ENCODE data around the gene RIC8A.

RIC8A gene

GRCh38 chr11:199782-200181 is 7.7 kb upstream of the RIC8A start:
- peaks cover 5% of the 10 kb centered on the region; the same call in 1 of the 2 replicates for H3K36me3 ChIP-seq (replicated peaks)
- H3K9me3 ChIP-seq, result no peaks in the 10 kb centered on the region
- DNase-seq (ENCODE audit: low spot score in 2 of 2), result peak in 1 of 2 experiments; percentile 8
- no peaks in the 10 kb centered on the region for H3K27me3 ChIP-seq (ENCODE audit: low read depth)
- H3K4me1 ChIP-seq, result no peaks in the 10 kb centered on the region
- in situ Hi-C loops (cut with MboI; ENCODE audit: low sequenced_read_pairs), result no loop called here
- no peak overlapping the region for H3K4me3 ChIP-seq

- Histone ChIP-seq H3K27me3 (ENCODE audit: low read depth) (no peaks in the 10 kb centered on the region), H3K36me3 (replicated peaks) (peaks cover 9% of the 10 kb centered on the region), H3K4me1 (no peaks in the 10 kb centered on the region), H3K4me3 (no peak overlapping the region), H3K9me3 (no peaks in the 10 kb centered on the region)
- in situ Hi-C loops (cut with MboI; ENCODE audit: low sequenced_read_pairs), result no loop called here
- peak in 1 of 2 experiments; percentile 6 for DNase-seq (ENCODE audit: low spot score in 2 of 2)
Observed at GRCh38 chr11:200224-201003, 7.1 kb upstream of the RIC8A start.

GRCh38 chr11:201966-202365 is 5.5 kb upstream of the RIC8A start:
- H3K4me1 ChIP-seq, result no peaks in the 10 kb centered on the region; the same call in 1 of the 2 replicates
- no peaks in the 10 kb centered on the region for H3K27me3 ChIP-seq (ENCODE audit: low read depth)
- peak in 1 of 2 experiments; percentile 2 for DNase-seq (ENCODE audit: low spot score in 2 of 2)
- peaks cover 15% of the 10 kb centered on the region for H3K36me3 ChIP-seq (replicated peaks)
- no peak overlapping the region for H3K4me3 ChIP-seq
- no peaks in the 10 kb centered on the region for H3K9me3 ChIP-seq
- in situ Hi-C loops (cut with MboI; ENCODE audit: low sequenced_read_pairs), result no loop called here

- in situ Hi-C loops (cut with MboI; ENCODE audit: low sequenced_read_pairs), result no loop called here
- Histone ChIP-seq H3K9me3 (no peaks in the 10 kb centered on the region), H3K4me1 (no peaks in the 10 kb centered on the region; the same call in 1 of the 2 replicates), H3K4me3 (no peak overlapping the region), H3K27me3 (ENCODE audit: low read depth) (no peaks in the 10 kb centered on the region), H3K36me3 (replicated peaks) (peaks cover 15% of the 10 kb centered on the region)
- no peak for DNase-seq (ENCODE audit: low spot score in 2 of 2)
Observed at GRCh38 chr11:202490-202889, 5.0 kb upstream of the RIC8A start.

GRCh38 chr11:203056-203944 is 4.2 kb upstream of the RIC8A start:
- Histone ChIP-seq H3K36me3 (replicated peaks) (peaks cover 15% of the 10 kb centered on the region), H3K9me3 (no peaks in the 10 kb centered on the region), H3K4me3 (no peak overlapping the region), H3K27me3 (ENCODE audit: low read depth) (no peaks in the 10 kb centered on the region), H3K4me1 (no peaks in the 10 kb centered on the region; the same call in 1 of the 2 replicates)
- in situ Hi-C loops (cut with MboI; ENCODE audit: low sequenced_read_pairs), result no loop called here
- peak in 1 of 2 experiments; percentile 5 for DNase-seq (ENCODE audit: low spot score in 2 of 2)

GRCh38 chr11:203945-204586 is 3.4 kb upstream of the RIC8A start:
- peaks cover 15% of the 10 kb centered on the region for H3K36me3 ChIP-seq (replicated peaks)
- in situ Hi-C loops (cut with MboI; ENCODE audit: low sequenced_read_pairs), result no loop called here

GRCh38 chr11:204587-205109 is 2.9 kb upstream of the RIC8A start:
- H3K4me1 ChIP-seq, result peaks cover 2% of the 10 kb centered on the region
- in situ Hi-C loops (cut with MboI; ENCODE audit: low sequenced_read_pairs), result no loop called here
- H3K4me3 ChIP-seq, result no peak overlapping the region
- H3K9me3 ChIP-seq, result no peaks in the 10 kb centered on the region
- peaks cover 17% of the 10 kb centered on the region for H3K36me3 ChIP-seq (replicated peaks)
- no peaks in the 10 kb centered on the region for H3K27me3 ChIP-seq (ENCODE audit: low read depth)
- peak in 1 of 2 experiments; percentile 4 for DNase-seq (ENCODE audit: low spot score in 2 of 2)

More at GRCh38 chr11:203945-204586, 3.4 kb upstream of the RIC8A start:
- Histone ChIP-seq H3K4me3 (no peak overlapping the region), H3K9me3 (no peaks in the 10 kb centered on the region), H3K27me3 (ENCODE audit: low read depth) (no peaks in the 10 kb centered on the region), H3K4me1 (no peaks in the 10 kb centered on the region; the same call in 1 of the 2 replicates)
- DNase-seq (ENCODE audit: low spot score in 2 of 2), result peak in 1 of 2 experiments; percentile 4

GRCh38 chr11:205221-206001 is 2.1 kb upstream of the RIC8A start:
- Histone ChIP-seq H3K4me1 (peaks cover 6% of the 10 kb centered on the region), H3K4me3 (0 out of 2 replicates have a peak overlapping the region, but pooled peaks have one; percentile 91), H3K9me3 (no peaks in the 10 kb centered on the region), H3K36me3 (replicated peaks) (peaks cover 25% of the 10 kb centered on the region), H3K27me3 (ENCODE audit: low read depth) (no peaks in the 10 kb centered on the region)
- in situ Hi-C loops (cut with MboI; ENCODE audit: low sequenced_read_pairs), result no loop called here
- DNase-seq (ENCODE audit: low spot score in 2 of 2), result no peak

- Histone ChIP-seq H3K27me3 (ENCODE audit: low read depth) (no peaks in the 10 kb centered on the region), H3K4me1 (peaks cover 6% of the 10 kb centered on the region), H3K4me3 (peak overlapping the region; percentile 91), H3K9me3 (no peaks in the 10 kb centered on the region), H3K36me3 (replicated peaks) (peaks cover 31% of the 10 kb centered on the region)
- in situ Hi-C loops (cut with MboI; ENCODE audit: low sequenced_read_pairs), result no loop called here
- DNase-seq (ENCODE audit: low spot score in 2 of 2), result peak in 1 of 2 experiments; percentile 5
Observed at GRCh38 chr11:206002-206384, 1.5 kb upstream of the RIC8A start.

GRCh38 chr11:206526-207207 is 841 bp upstream of the RIC8A start:
- Histone ChIP-seq H3K9me3 (no peaks in the 10 kb centered on the region), H3K4me1 (peaks cover 6% of the 10 kb centered on the region), H3K27me3 (ENCODE audit: low read depth) (no peaks in the 10 kb centered on the region), H3K36me3 (replicated peaks) (peaks cover 38% of the 10 kb centered on the region), H3K4me3 (peak overlapping the region; percentile 91)
- in situ Hi-C loops (cut with MboI; ENCODE audit: low sequenced_read_pairs), result no loop called here
- peak in 1 of 2 experiments; percentile 15 for DNase-seq (ENCODE audit: low spot score in 2 of 2)

- DNase-seq (ENCODE audit: low spot score in 2 of 2), result peak in 1 of 2 experiments; percentile 9
- H3K36me3 ChIP-seq (replicated peaks), result peaks cover 49% of the 10 kb centered on the region
- H3K27me3 ChIP-seq (ENCODE audit: low read depth), result no peaks in the 10 kb centered on the region
- H3K9me3 ChIP-seq, result no peaks in the 10 kb centered on the region
- in situ Hi-C loops (cut with MboI; ENCODE audit: low sequenced_read_pairs), result no loop called here
- peaks cover 6% of the 10 kb centered on the region for H3K4me1 ChIP-seq
- peak overlapping the region; percentile 91 for H3K4me3 ChIP-seq
Observed at GRCh38 chr11:207863-208180, 314 bp downstream of the RIC8A start.

GRCh38 chr11:208181-208916 is 841 bp downstream of the RIC8A start:
- in situ Hi-C loops (cut with MboI; ENCODE audit: low sequenced_read_pairs), result no loop called here
- peaks cover 6% of the 10 kb centered on the region for H3K4me1 ChIP-seq
- H3K36me3 ChIP-seq (replicated peaks), result peaks cover 54% of the 10 kb centered on the region

More at GRCh38 chr11:208181-208916, 841 bp downstream of the RIC8A start:
- peak overlapping the region; percentile 91 for H3K4me3 ChIP-seq
- no peaks in the 10 kb centered on the region for H3K9me3 ChIP-seq
- peak; percentile 63 to 81 for DNase-seq (ENCODE audit: low spot score in 2 of 2)
- H3K27me3 ChIP-seq (ENCODE audit: low read depth), result no peaks in the 10 kb centered on the region

Data from HAP-1 (cell line).